GM12891 (cell line): Measurements from ENCODE around the gene BRCA2.

Experiments used
- POLR2A ChIP-seq: IDR thresholded peaks from 2 replicates; pipeline ENCODE4 v1.6.1; 2011; ENCODE audit warnings: low read depth, low read length, control low read depth
- POLR2AphosphoS5 ChIP-seq: IDR thresholded peaks from 2 replicates; pipeline ENCODE4 v1.6.1; 2011; ENCODE audit warnings: low read depth, low read length, control low read depth
- TAF1 ChIP-seq: IDR thresholded peaks from 2 replicates; pipeline ENCODE4 v1.6.1; 2011; ENCODE audit warnings: low read depth, low read length, control low read depth

DNA sequence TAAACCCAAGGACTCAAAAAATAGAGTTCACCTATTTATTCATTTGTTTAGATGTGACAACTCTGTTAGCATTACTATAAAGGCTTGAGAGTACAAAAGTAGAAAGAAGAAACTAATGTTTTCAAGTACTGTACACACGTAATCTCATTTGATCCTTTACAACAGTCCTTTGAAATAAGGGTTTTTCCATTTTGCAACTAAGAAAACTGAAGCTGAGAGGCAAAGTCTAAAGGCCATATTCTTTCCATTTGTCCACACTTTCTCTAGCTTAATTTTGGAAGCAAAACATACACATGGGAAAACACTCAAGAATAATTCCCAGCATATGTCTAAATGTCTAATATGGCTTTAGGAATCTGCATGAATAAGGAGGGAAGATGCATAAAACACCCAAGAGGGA is 34.2 kb upstream of the BRCA2 start:
- TF ChIP-seq POLR2A = no peak
- TF ChIP-seq POLR2AphosphoS5 = no peak
- no peak for TF ChIP-seq TAF1
